IMR-90 (cell line): ENCODE data around the gene PITRM1.

ENCODE experiments used
- CEBPB ChIP-seq: IDR thresholded peaks from 2 replicates; pipeline ENCODE4 v1.6.1; 2012; ENCODE audit warnings: low read depth, low read length, improper control_type of control experiment
- SMC3 ChIP-seq: fragments of 150-350 bp; IDR thresholded peaks from 2 replicates; pipeline ENCODE4 v1.6.1; 2016; ENCODE audit warnings: low read depth, mild to moderate bottlenecking, antibody characterized with exemption, low read length, moderate library complexity
- TF ChIP-seq, protein P1 (sequence below): conservative IDR thresholded peaks from 2 replicates; pipeline ENCODE4 v1.5.1; 2012; ENCODE audit warnings: mild to moderate bottlenecking, low read depth, low read length, improper control_type of control experiment

- TF ChIP-seq CEBPB (no peak), SMC3 (no peak)
- TF ChIP-seq, protein P1, sequence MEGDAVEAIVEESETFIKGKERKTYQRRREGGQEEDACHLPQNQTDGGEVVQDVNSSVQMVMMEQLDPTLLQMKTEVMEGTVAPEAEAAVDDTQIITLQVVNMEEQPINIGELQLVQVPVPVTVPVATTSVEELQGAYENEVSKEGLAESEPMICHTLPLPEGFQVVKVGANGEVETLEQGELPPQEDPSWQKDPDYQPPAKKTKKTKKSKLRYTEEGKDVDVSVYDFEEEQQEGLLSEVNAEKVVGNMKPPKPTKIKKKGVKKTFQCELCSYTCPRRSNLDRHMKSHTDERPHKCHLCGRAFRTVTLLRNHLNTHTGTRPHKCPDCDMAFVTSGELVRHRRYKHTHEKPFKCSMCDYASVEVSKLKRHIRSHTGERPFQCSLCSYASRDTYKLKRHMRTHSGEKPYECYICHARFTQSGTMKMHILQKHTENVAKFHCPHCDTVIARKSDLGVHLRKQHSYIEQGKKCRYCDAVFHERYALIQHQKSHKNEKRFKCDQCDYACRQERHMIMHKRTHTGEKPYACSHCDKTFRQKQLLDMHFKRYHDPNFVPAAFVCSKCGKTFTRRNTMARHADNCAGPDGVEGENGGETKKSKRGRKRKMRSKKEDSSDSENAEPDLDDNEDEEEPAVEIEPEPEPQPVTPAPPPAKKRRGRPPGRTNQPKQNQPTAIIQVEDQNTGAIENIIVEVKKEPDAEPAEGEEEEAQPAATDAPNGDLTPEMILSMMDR: no peak
These were observed 6.6 kb upstream of the PITRM1 start for GRCh38 chr10:3179174-3179573.
